Measurements from ENCODE around the gene GNB1.
A peak's percentile ranks its signal among the peaks of the same experiment; 100 is the strongest.

GNB1 gene

DNA sequence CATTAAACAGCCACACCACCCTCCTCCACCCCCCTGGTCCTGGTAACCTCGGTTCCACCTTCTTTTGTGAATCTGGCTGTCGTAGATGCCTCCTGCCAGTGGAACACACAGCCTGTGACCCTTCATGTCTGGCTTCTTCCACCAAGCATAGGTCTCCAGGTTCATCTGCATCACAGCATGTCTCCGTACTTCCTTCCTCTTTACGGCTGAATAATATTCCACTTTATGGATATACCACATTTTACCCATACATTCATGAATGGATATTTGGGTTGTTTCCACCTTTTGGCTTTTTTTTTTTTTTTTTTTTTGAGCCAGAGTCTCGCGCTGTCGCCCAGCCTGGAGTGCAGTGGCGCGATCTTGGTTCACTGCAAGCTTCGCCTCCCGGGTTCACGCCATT, 12.3 kb upstream of the GNB1 start:
- H2AFZ ChIP-seq (ENCODE audit: low read depth, low read length) = no peak overlapping the region
- no peak overlapping the region for H3K4ac ChIP-seq (ENCODE audit: low read depth in 1 of 2, low read length in 2 of 2)
- H3K4me3 ChIP-seq (ENCODE audit: insufficient read depth in 1 of 2, low read depth in 1 of 2, low read length in 2 of 2) = no peak overlapping the region
- H4K91ac ChIP-seq (ENCODE audit: low read length) = no peak overlapping the region
- H3K79me1 ChIP-seq (replicated peaks; ENCODE audit: low read length, poor library complexity, severe bottlenecking) = peaks cover 8% of the 10 kb centered on the region
- no peak for DNase-seq
- no peaks in the 10 kb centered on the region for H3K9me3 ChIP-seq (ENCODE audit: control insufficient read depth, low read length)
- H3K14ac ChIP-seq (ENCODE audit: low read length in 2 of 2) = no peak overlapping the region
- H4K8ac ChIP-seq (ENCODE audit: low read length) = no peak overlapping the region
- H3K4me2 ChIP-seq (ENCODE audit: low read length, poor library complexity, severe bottlenecking) = no peak overlapping the region
- H3K23ac ChIP-seq (ENCODE audit: low read length in 2 of 2) = no peak overlapping the region
- peaks cover 0 to 8% of the 10 kb centered on the region in 2 experiments for H3K36me3 ChIP-seq (ENCODE audit: control insufficient read depth in 1 of 2, insufficient read depth in 2 of 2, low read depth in 1 of 2, low read length in 2 of 2)
- H2AK5ac ChIP-seq (ENCODE audit: low read length, severe bottlenecking) = no peak overlapping the region
- H2BK12ac ChIP-seq (ENCODE audit: low read length in 2 of 2) = no peak overlapping the region
- H3K9ac ChIP-seq (ENCODE audit: low read length) = no peak overlapping the region
- WGBS = 91% methylated on average over 4 of the region's 12 CpGs
- no peak overlapping the region for H3K18ac ChIP-seq (ENCODE audit: low read depth in 1 of 2, low read length in 2 of 2)
- no peak overlapping the region for H2BK5ac ChIP-seq (ENCODE audit: low read depth, low read length, poor library complexity, severe bottlenecking)
- H3K4me1 ChIP-seq (ENCODE audit: control insufficient read depth, insufficient read depth, low read depth, low read length) = peaks cover 21% of the 10 kb centered on the region
- no peak overlapping the region for H2BK15ac ChIP-seq (ENCODE audit: low read depth, poor library complexity, severe bottlenecking)
- H2BK120ac ChIP-seq (ENCODE audit: low read depth, low read length) = no peak overlapping the region
- no peak overlapping the region for H3K27ac ChIP-seq (ENCODE audit: low read length, poor library complexity, severe bottlenecking)
- no peaks in the 10 kb centered on the region for H3K27me3 ChIP-seq (ENCODE audit: control insufficient read depth in 1 of 2, insufficient read depth in 1 of 2, low read length in 2 of 2)

DNA sequence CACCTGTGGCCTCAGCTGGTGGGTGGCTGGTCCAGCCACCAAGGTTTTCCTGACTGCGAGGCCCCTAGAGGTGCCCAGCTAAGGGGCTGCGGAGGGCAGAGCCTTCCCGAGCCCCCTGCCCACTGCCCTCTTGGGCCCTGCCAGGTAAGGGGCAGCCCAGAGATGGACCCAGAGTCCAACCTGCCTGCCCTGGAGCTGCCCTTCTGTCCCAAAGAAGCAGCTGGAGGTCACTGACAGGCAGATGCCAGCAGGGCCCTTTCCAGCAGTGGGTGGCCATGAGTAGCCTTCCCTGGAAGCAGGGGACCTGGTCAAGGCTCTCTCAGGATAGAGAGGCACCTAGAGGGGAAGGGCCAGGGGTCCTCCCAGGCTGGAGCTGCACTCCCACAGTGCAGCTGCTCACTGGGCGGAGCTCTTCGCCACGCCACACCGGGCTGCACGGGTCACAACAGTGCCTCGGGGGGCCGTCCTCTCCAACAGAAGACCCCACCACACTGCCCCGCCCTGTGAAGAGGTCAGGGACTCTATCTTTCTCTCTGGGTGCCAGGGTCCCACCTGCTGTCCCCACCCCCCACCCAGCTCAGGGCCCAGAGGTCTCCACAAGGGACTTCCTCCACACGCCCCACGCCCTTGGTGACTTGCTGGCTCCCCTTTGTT, 10.9 kb upstream of the GNB1 start:
- H4K8ac ChIP-seq (ENCODE audit: low read length) = no peak overlapping the region
- WGBS = 83% methylated on average over 13 of the region's 13 CpGs
- H3K27ac ChIP-seq (ENCODE audit: low read length, poor library complexity, severe bottlenecking) = no peak overlapping the region
- no peak overlapping the region for H2BK120ac ChIP-seq (ENCODE audit: low read depth, low read length)
- H3K18ac ChIP-seq (ENCODE audit: low read depth in 1 of 2, low read length in 2 of 2) = no peak overlapping the region
- H2BK15ac ChIP-seq (ENCODE audit: low read depth, poor library complexity, severe bottlenecking) = no peak overlapping the region
- no peaks in the 10 kb centered on the region for H3K9me3 ChIP-seq (ENCODE audit: control insufficient read depth, low read length)
- no peaks in the 10 kb centered on the region for H3K27me3 ChIP-seq (ENCODE audit: control insufficient read depth in 1 of 2, insufficient read depth in 1 of 2, low read length in 2 of 2)
- no peak overlapping the region for H3K4me3 ChIP-seq (ENCODE audit: insufficient read depth in 1 of 2, low read depth in 1 of 2, low read length in 2 of 2)
- H3K4me1 ChIP-seq (ENCODE audit: control insufficient read depth, insufficient read depth, low read depth, low read length) = peaks cover 13% of the 10 kb centered on the region
- H3K23ac ChIP-seq (ENCODE audit: low read length in 2 of 2) = no peak overlapping the region
- no peak overlapping the region for H2BK12ac ChIP-seq (ENCODE audit: low read length in 2 of 2)
- no peak overlapping the region for H3K14ac ChIP-seq (ENCODE audit: low read length in 2 of 2)
- no peak overlapping the region for H2AFZ ChIP-seq (ENCODE audit: low read depth, low read length)
- no peak overlapping the region for H3K4me2 ChIP-seq (ENCODE audit: low read length, poor library complexity, severe bottlenecking)
- no peak overlapping the region for H2AK5ac ChIP-seq (ENCODE audit: low read length, severe bottlenecking)
- H4K91ac ChIP-seq (ENCODE audit: low read length) = no peak overlapping the region
- no peak overlapping the region for H3K9ac ChIP-seq (ENCODE audit: low read length)
- H3K4ac ChIP-seq (ENCODE audit: low read depth in 1 of 2, low read length in 2 of 2) = no peak overlapping the region
- no peak for DNase-seq
- peaks cover under 1% of the 10 kb centered on the region for H3K79me1 ChIP-seq (replicated peaks; ENCODE audit: low read length, poor library complexity, severe bottlenecking)
- H3K36me3 ChIP-seq (ENCODE audit: control insufficient read depth in 1 of 2, insufficient read depth in 2 of 2, low read depth in 1 of 2, low read length in 2 of 2) = peaks cover 0 to under 1% of the 10 kb centered on the region in 2 experiments
- no peak overlapping the region for H2BK5ac ChIP-seq (ENCODE audit: low read depth, low read length, poor library complexity, severe bottlenecking)

GRCh38 chr1:1900883-1901640, 10.2 kb upstream of the GNB1 start:
- 81% methylated on average over 12 of the region's 14 CpGs for WGBS
- no peaks in the 10 kb centered on the region for H3K9me3 ChIP-seq (ENCODE audit: control insufficient read depth, low read length)
- no peak overlapping the region for H3K23ac ChIP-seq (ENCODE audit: low read length in 2 of 2)

DNA sequence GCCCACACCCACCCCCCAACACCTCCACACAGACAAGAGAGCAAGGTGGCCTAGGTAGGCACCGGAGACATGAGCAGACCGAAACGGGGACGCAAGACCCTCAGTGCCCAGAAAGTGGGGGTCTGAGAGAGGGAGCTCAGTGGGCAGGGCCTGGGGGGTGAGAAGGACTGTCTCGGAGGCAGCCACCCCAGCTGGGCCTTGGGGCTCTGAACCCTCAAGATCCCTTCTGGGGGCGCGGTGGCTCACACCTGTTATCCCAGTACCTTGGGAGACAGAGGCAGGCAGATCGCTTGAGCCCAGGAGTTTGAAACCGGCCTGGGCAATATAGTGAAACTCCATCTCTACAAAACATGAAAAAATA, 9.1 kb upstream of the GNB1 start:
- no peak overlapping the region for H3K18ac ChIP-seq (ENCODE audit: low read depth in 1 of 2, low read length in 2 of 2)
- no peak overlapping the region for H3K9ac ChIP-seq (ENCODE audit: low read length)
- no peak overlapping the region for H2AFZ ChIP-seq (ENCODE audit: low read depth, low read length)
- peaks cover 8% of the 10 kb centered on the region for H3K4me1 ChIP-seq (ENCODE audit: control insufficient read depth, insufficient read depth, low read depth, low read length)
- no peak overlapping the region for H2BK12ac ChIP-seq (ENCODE audit: low read length in 2 of 2)
- H2BK5ac ChIP-seq (ENCODE audit: low read depth, low read length, poor library complexity, severe bottlenecking) = no peak overlapping the region
- no peak overlapping the region for H3K4me3 ChIP-seq (ENCODE audit: insufficient read depth in 1 of 2, low read depth in 1 of 2, low read length in 2 of 2)
- 96% methylated on average over 9 of the region's 9 CpGs for WGBS
- H3K23ac ChIP-seq (ENCODE audit: low read length in 2 of 2) = no peak overlapping the region
- H3K27me3 ChIP-seq (ENCODE audit: control insufficient read depth in 1 of 2, insufficient read depth in 1 of 2, low read length in 2 of 2) = peaks cover 0 to 10% of the 10 kb centered on the region in 2 experiments
- H4K91ac ChIP-seq (ENCODE audit: low read length) = no peak overlapping the region
- no peak overlapping the region for H2AK5ac ChIP-seq (ENCODE audit: low read length, severe bottlenecking)
- no peaks in the 10 kb centered on the region for H3K36me3 ChIP-seq (ENCODE audit: control insufficient read depth in 1 of 2, insufficient read depth in 2 of 2, low read depth in 1 of 2, low read length in 2 of 2)
- no peak overlapping the region for H3K14ac ChIP-seq (ENCODE audit: low read length in 2 of 2)
- H3K79me1 ChIP-seq (replicated peaks; ENCODE audit: low read length, poor library complexity, severe bottlenecking) = peaks cover under 1% of the 10 kb centered on the region
- no peak for DNase-seq
- no peak overlapping the region for H3K27ac ChIP-seq (ENCODE audit: low read length, poor library complexity, severe bottlenecking)
- no peak overlapping the region for H3K4me2 ChIP-seq (ENCODE audit: low read length, poor library complexity, severe bottlenecking)
- no peak overlapping the region for H2BK15ac ChIP-seq (ENCODE audit: low read depth, poor library complexity, severe bottlenecking)
- H4K8ac ChIP-seq (ENCODE audit: low read length) = no peak overlapping the region
- H3K4ac ChIP-seq (ENCODE audit: low read depth in 1 of 2, low read length in 2 of 2) = no peak overlapping the region
- no peaks in the 10 kb centered on the region for H3K9me3 ChIP-seq (ENCODE audit: control insufficient read depth, low read length)
- H2BK120ac ChIP-seq (ENCODE audit: low read depth, low read length) = no peak overlapping the region

More at GRCh38 chr1:1900883-1901640, 10.2 kb upstream of the GNB1 start:
- H2BK120ac ChIP-seq (ENCODE audit: low read depth, low read length) = no peak overlapping the region
- no peak overlapping the region for H3K18ac ChIP-seq (ENCODE audit: low read depth in 1 of 2, low read length in 2 of 2)
- H2AK5ac ChIP-seq (ENCODE audit: low read length, severe bottlenecking) = no peak overlapping the region
- no peak overlapping the region for H3K27ac ChIP-seq (ENCODE audit: low read length, poor library complexity, severe bottlenecking)
- peaks cover 6% of the 10 kb centered on the region for H3K4me1 ChIP-seq (ENCODE audit: control insufficient read depth, insufficient read depth, low read depth, low read length)
- DNase-seq = no peak
- H2BK15ac ChIP-seq (ENCODE audit: low read depth, poor library complexity, severe bottlenecking) = no peak overlapping the region
- H4K8ac ChIP-seq (ENCODE audit: low read length) = no peak overlapping the region
- no peak overlapping the region for H2AFZ ChIP-seq (ENCODE audit: low read depth, low read length)
- H3K14ac ChIP-seq (ENCODE audit: low read length in 2 of 2) = no peak overlapping the region
- no peak overlapping the region for H3K4me3 ChIP-seq (ENCODE audit: insufficient read depth in 1 of 2, low read depth in 1 of 2, low read length in 2 of 2)
- H2BK5ac ChIP-seq (ENCODE audit: low read depth, low read length, poor library complexity, severe bottlenecking) = no peak overlapping the region
- H3K79me1 ChIP-seq (replicated peaks; ENCODE audit: low read length, poor library complexity, severe bottlenecking) = no peaks in the 10 kb centered on the region
- no peaks in the 10 kb centered on the region for H3K27me3 ChIP-seq (ENCODE audit: control insufficient read depth in 1 of 2, insufficient read depth in 1 of 2, low read length in 2 of 2)
- no peak overlapping the region for H3K4me2 ChIP-seq (ENCODE audit: low read length, poor library complexity, severe bottlenecking)
- peak overlapping the region in 1 of 2 experiments; percentile 33 for H2BK12ac ChIP-seq (ENCODE audit: low read length in 2 of 2)
- no peak overlapping the region for H4K91ac ChIP-seq (ENCODE audit: low read length)
- H3K4ac ChIP-seq (ENCODE audit: low read depth in 1 of 2, low read length in 2 of 2) = no peak overlapping the region
- H3K36me3 ChIP-seq (ENCODE audit: control insufficient read depth in 1 of 2, insufficient read depth in 2 of 2, low read depth in 1 of 2, low read length in 2 of 2) = no peaks in the 10 kb centered on the region
- no peak overlapping the region for H3K9ac ChIP-seq (ENCODE audit: low read length)
